OCI-LY1 (cell line): ENCODE data around the gene MAPK8IP1.

ENCODE experiments used
- H2AFZ ChIP-seq: fragments of 200-600 bp; sonication (generic), shearing (Covaris generic); 2 replicates; pipeline ENCODE4 v1.6.0; 2014; ENCODE audit warnings: antibody characterized with exemption, mild to moderate bottlenecking, low read length
- H3F3A ChIP-seq: fragments of 200-600 bp; sonication (generic), shearing (Covaris generic); 2 replicates; pipeline ENCODE4 v1.6.0; 2014; ENCODE audit warnings: mild to moderate bottlenecking, antibody characterized with exemption, low read length, moderate library complexity; ENCODE audit not compliant: insufficient read depth
- H3K27ac ChIP-seq: fragments of 200-600 bp; sonication (generic); 2 replicates; pipeline ENCODE4 v1.5.1; 2014; ENCODE audit warnings: low read length, mixed run types, mild to moderate bottlenecking, low read depth; ENCODE audit not compliant: poor library complexity, severe bottlenecking
- H3K27me3 ChIP-seq: fragments of 200-600 bp; sonication (generic); 2 replicates; pipeline ENCODE4 v1.6.0; 2014; ENCODE audit warnings: antibody characterized with exemption, mild to moderate bottlenecking, low read length, moderate library complexity; ENCODE audit not compliant: insufficient read depth
- H3K36me3 ChIP-seq: fragments of 200-600 bp; sonication (generic); 2 replicates; pipeline ENCODE4 v1.6.1; 2014; ENCODE audit warnings: mild to moderate bottlenecking, antibody characterized with exemption, low read length, moderate library complexity, mixed read lengths; ENCODE audit not compliant: insufficient read depth
- H3K4me1 ChIP-seq: fragments of 200-600 bp; sonication (generic); 2 replicates; pipeline ENCODE4 v1.5.1; 2014; ENCODE audit warnings: mild to moderate bottlenecking, low read length, moderate library complexity; ENCODE audit not compliant: insufficient read depth, severe bottlenecking
- H3K4me2 ChIP-seq: fragments of 200-600 bp; sonication (generic), shearing (Covaris generic); 2 replicates; pipeline ENCODE4 v1.6.1; 2014; ENCODE audit warnings: low read length
- H3K4me3 ChIP-seq: fragments of 200-600 bp; sonication (generic); 2 replicates; pipeline ENCODE4 v1.5.1; 2014; ENCODE audit warnings: low read length, low read depth, mild to moderate bottlenecking, mixed read lengths; ENCODE audit not compliant: poor library complexity, severe bottlenecking
- H3K79me2 ChIP-seq: fragments of 200-600 bp; shearing (Covaris generic); 2 replicates; pipeline ENCODE4 v1.6.1; 2016; ENCODE audit warnings: mixed run types, low read length, mixed read lengths; ENCODE audit not compliant: insufficient read depth
- H3K9ac ChIP-seq: fragments of 200-600 bp; sonication (generic), shearing (Covaris generic); 2 replicates; pipeline ENCODE4 v1.6.1; 2014; ENCODE audit warnings: mild to moderate bottlenecking, low read length, mixed read lengths
- H3K9me2 ChIP-seq: fragments of 200-600 bp; sonication (generic), shearing (Covaris generic); 2 replicates; pipeline ENCODE4 v1.6.1; 2014; ENCODE audit warnings: low read depth, mild to moderate bottlenecking, low read length, mixed read lengths
- H3K9me3 ChIP-seq: fragments of 200-600 bp; shearing (Covaris generic); 2 replicates; pipeline ENCODE4 v1.6.1; 2014; ENCODE audit warnings: low read length, mixed read lengths
- H4K20me1 ChIP-seq: fragments of 200-600 bp; sonication (generic), shearing (Covaris generic); 2 replicates; pipeline ENCODE4 v1.6.0; 2016; ENCODE audit warnings: mild to moderate bottlenecking, low read length; ENCODE audit not compliant: insufficient read depth
- EZH2 ChIP-seq: fragments of 200-600 bp; sonication (generic), shearing (Covaris generic); IDR thresholded peaks from 2 replicates; pipeline ENCODE4 v1.8.0; 2017; ENCODE audit warnings: borderline replicate concordance, mixed run types, mild to moderate bottlenecking, antibody characterized with exemption, low read length, moderate library complexity, mixed read lengths
- TF ChIP-seq, protein P1 (sequence below): fragments of 200-600 bp; sonication (generic), shearing (Covaris generic); IDR thresholded peaks from 2 replicates; pipeline ENCODE4 v1.5.1; 2017; ENCODE audit warnings: mild to moderate bottlenecking, antibody characterized with exemption, low read length, moderate library complexity, mixed read lengths

The MAPK8IP1 gene

DNA sequence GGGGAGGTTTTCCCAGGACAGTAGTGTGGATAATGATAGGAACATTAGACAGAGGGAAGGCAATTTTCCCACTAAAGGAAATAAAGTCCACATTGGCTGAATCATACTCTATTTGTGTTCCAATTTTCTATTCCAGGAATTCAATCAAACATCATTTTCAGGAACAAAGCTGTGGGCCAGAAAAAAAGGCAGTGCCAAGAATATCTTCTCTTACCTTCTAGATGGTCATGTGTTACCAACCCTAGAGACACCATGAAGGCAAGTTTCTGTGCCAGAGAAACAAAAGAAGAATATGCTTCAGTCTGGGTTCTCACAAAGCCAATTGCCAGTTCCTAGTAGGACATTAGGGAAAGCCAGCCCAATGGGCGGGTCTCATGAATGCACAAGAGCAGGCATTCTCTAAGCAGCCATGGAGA, 64.5 kb downstream of the MAPK8IP1 start:
- Histone ChIP-seq H4K20me1 (no peaks in the 10 kb centered on the region), H3K4me2 (no peak overlapping the region), H3K27ac (no peak overlapping the region), H3K79me2 (no peaks in the 10 kb centered on the region), H3K9ac (no peak overlapping the region), H2AFZ (no peak overlapping the region), H3K27me3 (no peaks in the 10 kb centered on the region), H3K4me3 (no peak overlapping the region), H3F3A (no peaks in the 10 kb centered on the region), H3K4me1 (no peaks in the 10 kb centered on the region), H3K36me3 (peaks cover 48% of the 10 kb centered on the region), H3K9me2 (no peaks in the 10 kb centered on the region), H3K9me3 (no peaks in the 10 kb centered on the region)
- TF ChIP-seq, protein P1, sequence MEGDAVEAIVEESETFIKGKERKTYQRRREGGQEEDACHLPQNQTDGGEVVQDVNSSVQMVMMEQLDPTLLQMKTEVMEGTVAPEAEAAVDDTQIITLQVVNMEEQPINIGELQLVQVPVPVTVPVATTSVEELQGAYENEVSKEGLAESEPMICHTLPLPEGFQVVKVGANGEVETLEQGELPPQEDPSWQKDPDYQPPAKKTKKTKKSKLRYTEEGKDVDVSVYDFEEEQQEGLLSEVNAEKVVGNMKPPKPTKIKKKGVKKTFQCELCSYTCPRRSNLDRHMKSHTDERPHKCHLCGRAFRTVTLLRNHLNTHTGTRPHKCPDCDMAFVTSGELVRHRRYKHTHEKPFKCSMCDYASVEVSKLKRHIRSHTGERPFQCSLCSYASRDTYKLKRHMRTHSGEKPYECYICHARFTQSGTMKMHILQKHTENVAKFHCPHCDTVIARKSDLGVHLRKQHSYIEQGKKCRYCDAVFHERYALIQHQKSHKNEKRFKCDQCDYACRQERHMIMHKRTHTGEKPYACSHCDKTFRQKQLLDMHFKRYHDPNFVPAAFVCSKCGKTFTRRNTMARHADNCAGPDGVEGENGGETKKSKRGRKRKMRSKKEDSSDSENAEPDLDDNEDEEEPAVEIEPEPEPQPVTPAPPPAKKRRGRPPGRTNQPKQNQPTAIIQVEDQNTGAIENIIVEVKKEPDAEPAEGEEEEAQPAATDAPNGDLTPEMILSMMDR = no peak
- no peak for TF ChIP-seq EZH2
